ENCODE results near the gene PHACTR1.

Gene PHACTR1

DNA sequence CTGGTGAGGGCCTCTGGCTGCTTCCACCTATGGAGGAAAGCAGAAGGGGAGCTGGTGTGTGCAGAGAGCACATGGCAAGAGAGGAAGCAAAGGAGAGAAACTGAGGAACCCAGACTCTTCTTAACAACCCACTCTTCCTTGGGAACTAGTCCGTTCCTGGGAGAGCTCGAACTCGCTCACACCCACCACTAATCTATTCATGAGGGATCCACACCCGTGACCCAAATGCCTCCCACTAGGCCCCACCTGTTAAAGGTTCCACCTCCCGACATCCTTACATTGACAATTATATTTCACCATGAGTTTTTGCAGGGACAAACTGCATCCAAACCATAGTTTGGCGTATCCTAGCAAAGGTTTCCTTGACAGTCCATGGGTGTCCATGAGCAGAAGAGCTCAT lies 488.5 kb downstream of the PHACTR1 start:
- H3K4me1 ChIP-seq (ENCODE audit: control insufficient read depth in 5 of 5, insufficient read depth in 5 of 5, low read length in 5 of 5) = no peaks in the 10 kb centered on the region
- H3K4me3 ChIP-seq (ENCODE audit: low read depth in 1 of 5, low read length in 5 of 5) = no peak overlapping the region
- no peaks in the 10 kb centered on the region for H3K9me3 ChIP-seq (ENCODE audit: control insufficient read depth in 5 of 5, low read length in 5 of 5)
- no peak overlapping the region for H3K27ac ChIP-seq (ENCODE audit: low read depth, low read length)
- H3K9ac ChIP-seq (ENCODE audit: low read length in 5 of 5) = no peak overlapping the region
- no peaks in the 10 kb centered on the region for H3K27me3 ChIP-seq (ENCODE audit: control insufficient read depth in 5 of 5, insufficient read depth in 4 of 5, low read length in 5 of 5)
- peaks cover 0 to 15% (median 0%) of the 10 kb centered on the region in 5 donors for H3K36me3 ChIP-seq (ENCODE audit: control insufficient read depth in 5 of 5, insufficient read depth in 5 of 5, low read length in 5 of 5)

DNA sequence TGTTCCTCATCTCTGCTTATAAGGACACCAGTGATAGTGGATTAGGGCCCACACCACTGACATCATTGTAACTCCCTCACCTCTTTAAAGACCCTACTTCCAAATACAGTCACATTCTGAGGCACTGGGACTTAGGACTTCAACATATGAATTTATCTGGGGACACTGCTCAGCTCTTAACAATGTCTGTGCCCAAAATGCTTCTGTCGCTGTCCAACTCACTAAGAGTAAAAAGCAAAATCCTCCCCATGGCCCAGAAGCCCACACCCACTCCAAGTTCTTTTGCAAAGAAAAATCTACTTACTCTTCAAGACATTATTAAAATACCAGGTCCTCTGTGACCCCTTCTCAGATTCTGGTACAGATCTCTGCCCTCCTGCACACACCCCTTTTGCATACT lies 495.5 kb downstream of the PHACTR1 start:
- no peaks in the 10 kb centered on the region for H3K9me3 ChIP-seq (ENCODE audit: control insufficient read depth in 5 of 5, low read length in 5 of 5)
- no peak overlapping the region for H3K9ac ChIP-seq (ENCODE audit: low read length in 5 of 5)
- peaks cover 0 to 11% (median 0%) of the 10 kb centered on the region in 5 donors for H3K36me3 ChIP-seq (ENCODE audit: control insufficient read depth in 5 of 5, insufficient read depth in 5 of 5, low read length in 5 of 5)
- H3K27me3 ChIP-seq (ENCODE audit: control insufficient read depth in 5 of 5, insufficient read depth in 4 of 5, low read length in 5 of 5) = no peaks in the 10 kb centered on the region
- H3K27ac ChIP-seq (ENCODE audit: low read depth, low read length) = no peak overlapping the region
- peaks cover 0 to 7% (median under 1%) of the 10 kb centered on the region in 5 donors for H3K4me1 ChIP-seq (ENCODE audit: control insufficient read depth in 5 of 5, insufficient read depth in 5 of 5, low read length in 5 of 5)
- H3K4me3 ChIP-seq (ENCODE audit: low read depth in 1 of 5, low read length in 5 of 5) = no peak overlapping the region

DNA sequence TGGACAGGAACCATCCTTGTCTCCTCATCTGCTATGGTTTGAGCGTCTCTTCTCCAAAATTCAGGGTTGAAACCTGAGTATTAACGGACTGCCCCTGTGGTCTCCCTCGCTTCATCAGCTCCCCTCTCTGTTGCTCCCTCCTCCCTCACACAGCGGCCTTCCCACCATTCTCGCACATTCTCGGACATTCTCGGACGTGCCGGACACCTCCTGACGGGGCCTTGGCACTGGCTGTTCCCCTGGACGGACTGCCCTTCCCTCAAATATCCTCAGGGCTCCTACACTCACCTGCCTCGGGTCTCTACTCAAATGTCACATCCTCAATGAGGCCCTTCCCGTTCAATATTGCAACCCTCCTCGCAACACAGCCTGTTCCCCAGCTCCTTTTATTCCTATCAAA lies 496.0 kb downstream of the PHACTR1 start:
- H3K9ac ChIP-seq (ENCODE audit: low read length in 5 of 5) = no peak overlapping the region
- H3K36me3 ChIP-seq (ENCODE audit: control insufficient read depth in 5 of 5, insufficient read depth in 5 of 5, low read length in 5 of 5) = peaks cover 0 to 7% (median 0%) of the 10 kb centered on the region in 5 donors
- peaks cover 0 to 11% (median 3%) of the 10 kb centered on the region in 5 donors for H3K4me1 ChIP-seq (ENCODE audit: control insufficient read depth in 5 of 5, insufficient read depth in 5 of 5, low read length in 5 of 5)
- no peaks in the 10 kb centered on the region for H3K9me3 ChIP-seq (ENCODE audit: control insufficient read depth in 5 of 5, low read length in 5 of 5)
- H3K27ac ChIP-seq (ENCODE audit: low read depth, low read length) = no peak overlapping the region
- H3K27me3 ChIP-seq (ENCODE audit: control insufficient read depth in 5 of 5, insufficient read depth in 4 of 5, low read length in 5 of 5) = no peaks in the 10 kb centered on the region
- H3K4me3 ChIP-seq (ENCODE audit: low read depth in 1 of 5, low read length in 5 of 5) = no peak overlapping the region

DNA sequence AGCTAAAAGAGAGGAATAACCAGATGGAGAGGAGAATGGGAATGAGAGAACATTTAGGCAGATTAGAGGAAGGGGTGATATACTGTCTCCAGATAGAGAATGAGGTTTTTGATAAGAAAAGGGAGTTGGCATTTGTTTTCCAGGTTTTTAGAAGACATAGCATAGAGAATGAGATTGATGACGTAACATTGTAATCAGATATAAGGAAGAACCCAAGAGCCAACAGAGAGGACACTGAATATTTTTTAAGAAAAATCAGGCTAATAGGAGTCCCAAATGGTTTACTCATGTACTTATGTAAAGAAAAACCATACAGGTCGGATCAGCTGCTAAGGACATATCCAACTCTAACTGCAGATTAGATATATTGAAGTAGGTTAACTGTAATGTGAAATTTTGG lies 498.8 kb downstream of the PHACTR1 start:
- H3K9ac ChIP-seq (ENCODE audit: low read length in 5 of 5) = no peak overlapping the region
- H3K9me3 ChIP-seq (ENCODE audit: control insufficient read depth in 5 of 5, low read length in 5 of 5) = no peaks in the 10 kb centered on the region
- peaks cover 0 to 5% (median 0%) of the 10 kb centered on the region in 5 donors for H3K36me3 ChIP-seq (ENCODE audit: control insufficient read depth in 5 of 5, insufficient read depth in 5 of 5, low read length in 5 of 5)
- no peaks in the 10 kb centered on the region for H3K27me3 ChIP-seq (ENCODE audit: control insufficient read depth in 5 of 5, insufficient read depth in 4 of 5, low read length in 5 of 5)
- H3K27ac ChIP-seq (ENCODE audit: low read depth, low read length) = no peak overlapping the region
- H3K4me3 ChIP-seq (ENCODE audit: low read depth in 1 of 5, low read length in 5 of 5) = no peak overlapping the region
- peaks cover 0 to 13% (median 3%) of the 10 kb centered on the region in 5 donors for H3K4me1 ChIP-seq (ENCODE audit: control insufficient read depth in 5 of 5, insufficient read depth in 5 of 5, low read length in 5 of 5)

DNA sequence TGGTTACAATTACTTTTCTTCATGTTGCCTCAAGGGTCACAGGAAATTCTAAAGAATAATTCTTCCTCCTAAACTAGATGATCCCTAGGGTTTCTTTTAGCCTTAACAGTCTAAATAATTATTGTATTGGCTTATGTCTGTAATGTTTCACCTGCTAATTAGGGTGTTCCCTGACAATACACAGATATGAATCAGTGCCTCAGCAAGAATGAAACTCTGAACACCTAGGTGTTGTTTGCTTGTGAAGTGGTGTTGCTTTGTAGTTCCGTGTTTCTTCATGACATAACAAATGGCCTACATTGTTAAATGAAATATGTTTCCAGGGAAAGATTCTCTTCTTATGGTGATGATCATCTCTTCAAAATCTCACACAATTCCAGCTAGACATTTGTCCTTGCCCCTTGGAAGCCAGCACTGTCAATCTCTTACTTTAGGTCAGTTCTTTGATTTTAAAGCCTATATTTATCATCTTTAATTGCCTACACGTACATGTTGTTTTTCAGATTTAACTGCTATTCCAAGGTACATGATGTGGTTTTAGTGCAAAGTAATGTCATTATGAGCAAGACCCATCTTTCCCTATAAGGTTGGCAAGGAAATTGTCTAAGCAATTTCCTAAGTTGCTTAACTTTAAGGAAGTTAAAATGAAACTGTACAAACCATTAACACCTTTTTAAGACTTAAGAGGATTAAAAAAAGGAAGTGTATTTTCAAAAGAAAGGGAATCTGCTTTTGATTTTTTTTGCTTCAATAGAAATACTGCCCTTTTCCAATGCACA lies 499.9 kb downstream of the PHACTR1 start:
- H3K9ac ChIP-seq (ENCODE audit: low read length in 5 of 5) = no peak overlapping the region
- peaks cover 0 to 13% (median 3%) of the 10 kb centered on the region in 5 donors for H3K4me1 ChIP-seq (ENCODE audit: control insufficient read depth in 5 of 5, insufficient read depth in 5 of 5, low read length in 5 of 5)
- no peaks in the 10 kb centered on the region for H3K27me3 ChIP-seq (ENCODE audit: control insufficient read depth in 5 of 5, insufficient read depth in 4 of 5, low read length in 5 of 5)
- H3K9me3 ChIP-seq (ENCODE audit: control insufficient read depth in 5 of 5, low read length in 5 of 5) = no peaks in the 10 kb centered on the region
- no peak overlapping the region for H3K4me3 ChIP-seq (ENCODE audit: low read depth in 1 of 5, low read length in 5 of 5)
- no peak overlapping the region for H3K27ac ChIP-seq (ENCODE audit: low read depth, low read length)
- peaks cover 0 to 4% (median 0%) of the 10 kb centered on the region in 5 donors for H3K36me3 ChIP-seq (ENCODE audit: control insufficient read depth in 5 of 5, insufficient read depth in 5 of 5, low read length in 5 of 5)

DNA sequence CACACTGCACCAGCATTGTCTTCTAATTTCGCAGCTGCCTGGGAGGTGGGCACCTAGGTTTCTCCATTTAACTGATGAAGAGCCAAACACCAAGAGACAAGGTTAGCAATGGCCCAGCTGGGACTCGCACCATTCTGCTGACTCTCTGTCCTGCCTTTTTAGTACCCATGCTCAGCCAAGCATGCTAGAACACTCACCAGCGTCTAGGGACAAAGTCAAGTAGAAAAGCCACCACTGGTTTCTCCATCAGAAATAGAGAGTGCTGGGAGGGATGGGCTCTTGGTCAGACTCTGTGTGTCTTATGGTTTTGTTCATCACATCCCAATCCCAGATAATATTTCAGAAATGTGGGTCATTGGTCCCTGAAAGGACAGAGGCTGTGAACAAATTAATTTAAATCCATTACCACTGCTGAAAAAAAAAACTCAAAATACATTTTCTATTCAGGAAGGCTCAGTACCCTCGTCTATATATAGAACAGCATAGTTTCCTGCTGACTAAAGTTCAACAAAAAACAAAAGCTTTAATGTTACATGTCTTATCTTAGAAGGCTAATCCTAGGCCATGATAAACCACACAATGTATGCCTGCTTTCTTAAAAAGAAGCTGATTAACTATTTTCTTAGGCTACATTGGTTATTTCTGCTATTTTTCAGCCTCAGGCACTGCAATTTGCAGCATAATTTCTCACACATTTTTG lies 500.8 kb downstream of the PHACTR1 start:
- H3K36me3 ChIP-seq (ENCODE audit: control insufficient read depth in 5 of 5, insufficient read depth in 5 of 5, low read length in 5 of 5) = no peaks in the 10 kb centered on the region
- H3K4me1 ChIP-seq (ENCODE audit: control insufficient read depth in 5 of 5, insufficient read depth in 5 of 5, low read length in 5 of 5) = peaks cover 0 to 13% (median 3%) of the 10 kb centered on the region in 5 donors
- no peak overlapping the region for H3K4me3 ChIP-seq (ENCODE audit: low read depth in 1 of 5, low read length in 5 of 5)
- H3K27ac ChIP-seq (ENCODE audit: low read depth, low read length) = no peak overlapping the region
- no peak overlapping the region for H3K9ac ChIP-seq (ENCODE audit: low read length in 5 of 5)
- H3K27me3 ChIP-seq (ENCODE audit: control insufficient read depth in 5 of 5, insufficient read depth in 4 of 5, low read length in 5 of 5) = no peaks in the 10 kb centered on the region
- H3K9me3 ChIP-seq (ENCODE audit: control insufficient read depth in 5 of 5, low read length in 5 of 5) = no peaks in the 10 kb centered on the region

DNA sequence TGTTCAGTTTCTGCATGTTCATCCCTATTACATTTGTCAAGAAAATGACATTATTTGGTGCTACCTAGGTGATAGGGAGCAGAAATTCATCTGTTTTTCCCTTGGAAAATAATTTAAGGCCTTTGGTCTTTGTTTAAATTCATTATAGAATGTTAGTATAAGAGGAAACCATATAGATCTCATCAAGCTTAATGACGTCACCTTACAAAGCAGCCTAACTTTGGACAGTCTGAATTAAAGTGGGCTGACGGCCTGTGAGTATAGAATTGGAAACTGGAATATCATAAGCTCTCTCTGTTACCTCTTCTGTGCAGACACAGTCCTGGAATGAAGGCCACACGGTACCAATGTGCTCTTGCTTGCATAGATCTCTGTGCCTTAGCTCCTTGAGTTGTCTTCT lies 503.7 kb downstream of the PHACTR1 start:
- H3K9ac ChIP-seq (ENCODE audit: low read length in 5 of 5) = no peak overlapping the region
- no peaks in the 10 kb centered on the region for H3K9me3 ChIP-seq (ENCODE audit: control insufficient read depth in 5 of 5, low read length in 5 of 5)
- H3K36me3 ChIP-seq (ENCODE audit: control insufficient read depth in 5 of 5, insufficient read depth in 5 of 5, low read length in 5 of 5) = no peaks in the 10 kb centered on the region
- H3K4me1 ChIP-seq (ENCODE audit: control insufficient read depth in 5 of 5, insufficient read depth in 5 of 5, low read length in 5 of 5) = peaks cover 0 to 13% (median 3%) of the 10 kb centered on the region in 5 donors
- no peaks in the 10 kb centered on the region for H3K27me3 ChIP-seq (ENCODE audit: control insufficient read depth in 5 of 5, insufficient read depth in 4 of 5, low read length in 5 of 5)
- H3K4me3 ChIP-seq (ENCODE audit: low read depth in 1 of 5, low read length in 5 of 5) = no peak overlapping the region
- no peak overlapping the region for H3K27ac ChIP-seq (ENCODE audit: low read depth, low read length)

DNA sequence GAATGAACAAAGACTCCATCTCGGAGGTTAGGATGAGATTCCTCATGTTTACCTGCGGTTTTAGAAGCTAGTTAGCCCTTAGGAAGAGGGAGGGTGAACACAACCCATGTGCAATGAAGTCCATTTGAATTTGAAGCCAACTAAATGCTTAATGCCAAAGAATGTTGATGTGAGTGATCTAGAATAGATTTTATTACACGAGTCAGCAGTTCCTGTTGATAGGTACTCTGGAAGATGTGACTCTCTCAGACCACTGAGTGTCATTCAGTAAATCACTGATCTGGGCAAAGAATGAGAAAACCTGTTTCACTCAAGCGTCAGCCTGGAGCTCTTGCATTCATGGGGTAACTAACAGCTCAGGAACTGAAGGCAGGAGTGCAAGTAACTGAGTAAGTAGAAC lies 505.5 kb downstream of the PHACTR1 start:
- Histone ChIP-seq H3K4me1 (ENCODE audit: control insufficient read depth in 5 of 5, insufficient read depth in 5 of 5, low read length in 5 of 5) (peaks cover 0 to 8% (median 3%) of the 10 kb centered on the region in 5 donors), H3K9me3 (ENCODE audit: control insufficient read depth in 5 of 5, low read length in 5 of 5) (no peaks in the 10 kb centered on the region), H3K27me3 (ENCODE audit: control insufficient read depth in 5 of 5, insufficient read depth in 4 of 5, low read length in 5 of 5) (no peaks in the 10 kb centered on the region), H3K36me3 (ENCODE audit: control insufficient read depth in 5 of 5, insufficient read depth in 5 of 5, low read length in 5 of 5) (no peaks in the 10 kb centered on the region), H3K4me3 (ENCODE audit: low read depth in 1 of 5, low read length in 5 of 5) (no peak overlapping the region), H3K9ac (ENCODE audit: low read length in 5 of 5) (no peak overlapping the region), H3K27ac (ENCODE audit: low read depth, low read length) (no peak overlapping the region)

DNA sequence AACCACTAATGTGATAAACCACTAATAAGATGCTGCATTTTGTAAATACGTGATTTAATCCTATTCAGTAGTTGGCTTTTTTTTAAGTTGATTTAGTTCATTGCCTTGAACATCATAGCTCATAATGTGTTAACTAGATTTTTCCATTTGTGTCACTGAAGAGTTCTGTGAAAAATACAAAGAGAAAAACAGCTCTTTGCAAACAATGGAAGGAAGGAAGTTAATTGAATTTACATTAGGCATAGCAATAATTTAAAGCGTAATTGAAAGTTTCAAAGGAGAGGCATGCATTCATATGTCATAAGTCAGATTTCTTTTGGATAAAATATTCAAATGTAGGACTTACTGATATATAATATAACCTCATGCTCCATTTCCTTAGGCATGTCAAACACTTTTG lies 509.5 kb downstream of the PHACTR1 start:
- Histone ChIP-seq H3K9me3 (ENCODE audit: control insufficient read depth in 5 of 5, low read length in 5 of 5) (no peaks in the 10 kb centered on the region), H3K4me1 (ENCODE audit: control insufficient read depth in 5 of 5, insufficient read depth in 5 of 5, low read length in 5 of 5) (peaks cover 0 to 3% (median 0%) of the 10 kb centered on the region in 5 donors)

More for the DNA sequence above, 509.5 kb downstream of the PHACTR1 start:
- Histone ChIP-seq H3K36me3 (ENCODE audit: control insufficient read depth in 5 of 5, insufficient read depth in 5 of 5, low read length in 5 of 5) (peaks cover 0 to 2% (median 0%) of the 10 kb centered on the region in 5 donors), H3K4me3 (ENCODE audit: low read depth in 1 of 5, low read length in 5 of 5) (no peak overlapping the region), H3K9ac (ENCODE audit: low read length in 5 of 5) (no peak overlapping the region), H3K27me3 (ENCODE audit: control insufficient read depth in 5 of 5, insufficient read depth in 4 of 5, low read length in 5 of 5) (no peaks in the 10 kb centered on the region), H3K27ac (ENCODE audit: low read depth, low read length) (no peak overlapping the region)
